Ovary (tissue), 3 donors: ENCODE measurements around the gene CC2D2A.

Source experiments
- CTCF ChIP-seq, 3 donors: fragments of 450-650 bp in 2 of 3; fragments of 200-600 bp in 1 of 3; IDR thresholded peaks; one replicate each; pipeline versions ENCODE4 v1.5.1 to v1.8.0; 2016 to 2022; ENCODE audit warnings: antibody characterized with exemption in 3 of 3, mild to moderate bottlenecking in 1 of 3
- POLR2A ChIP-seq: fragments of 450-650 bp; IDR thresholded peaks from one replicate; pipeline ENCODE4 v1.6.1; 2017; ENCODE audit warnings: antibody characterized with exemption, mild to moderate bottlenecking, moderate library complexity
- donor health status: DM: no; HTN: no; CAD: no.

GRCh38 chr4:15423285-15423711, 46.4 kb upstream of the CC2D2A start:
- TF ChIP-seq CTCF (IDR thresholded peaks at IDR 0.05) (no peak), POLR2A (no peak)
